ENCODE data around the gene COX17.
A peak's percentile ranks its signal among the peaks of the same experiment; 100 is the strongest.

The COX17 gene

GRCh38 chr3:119643528-119643927, 33.7 kb downstream of the COX17 start:
- DNase-seq = no peak

GRCh38 chr3:119642746-119643473, 34.3 kb downstream of the COX17 start:
- DNase-seq = no peak

GRCh38 chr3:119641416-119641815, 35.8 kb downstream of the COX17 start:
- no peak for DNase-seq

- DNase-seq = no peak
Observed at GRCh38 chr3:119639494-119640350, 37.5 kb downstream of the COX17 start.

GRCh38 chr3:119637679-119638477, 39.3 kb downstream of the COX17 start:
- DNase-seq = peak; percentile 82

- DNase-seq = no peak
Observed at GRCh38 chr3:119636891-119637611, 40.2 kb downstream of the COX17 start.

- DNase-seq = no peak
Observed at GRCh38 chr3:119636249-119636648, 41.0 kb downstream of the COX17 start.

GRCh38 chr3:119635719-119636118, 41.5 kb downstream of the COX17 start:
- no peak for DNase-seq

- DNase-seq = no peak
Observed at GRCh38 chr3:119632829-119633228, 44.4 kb downstream of the COX17 start.

GRCh38 chr3:119632216-119632615, 45.0 kb downstream of the COX17 start:
- no peak for DNase-seq

GRCh38 chr3:119631516-119631915, 45.7 kb downstream of the COX17 start:
- DNase-seq = no peak

- DNase-seq = no peak
Observed at GRCh38 chr3:119630880-119631329, 46.3 kb downstream of the COX17 start.

- peak; percentile 39 for DNase-seq
Observed at GRCh38 chr3:119630128-119630879, 46.9 kb downstream of the COX17 start.

GRCh38 chr3:119628816-119629445, 48.3 kb downstream of the COX17 start:
- DNase-seq = peak; percentile 44

GRCh38 chr3:119628390-119628789, 48.8 kb downstream of the COX17 start:
- DNase-seq = peak; percentile 15

GRCh38 chr3:119627461-119627860, 49.7 kb downstream of the COX17 start:
- DNase-seq = peak; percentile 41

GRCh38 chr3:119626196-119626595, 51.0 kb downstream of the COX17 start:
- DNase-seq = no peak

GRCh38 chr3:119625451-119626153, 51.6 kb downstream of the COX17 start:
- DNase-seq = no peak

- peak; percentile 20 for DNase-seq
Observed at GRCh38 chr3:119624002-119624720, 53.0 kb downstream of the COX17 start.

- DNase-seq = no peak
Observed at GRCh38 chr3:119620899-119621298, 56.3 kb downstream of the COX17 start.
